ENCODE measurements around the gene CDKN2B-AS1. TPM values are rescaled to one million over a fixed set of nuclear protein-coding genes. Genes with fewer than 3 reads are reported as not detected.

CDKN2B-AS1 gene
- total RNA-seq, 2 donors from 2014 or later, result not detected

DNA sequence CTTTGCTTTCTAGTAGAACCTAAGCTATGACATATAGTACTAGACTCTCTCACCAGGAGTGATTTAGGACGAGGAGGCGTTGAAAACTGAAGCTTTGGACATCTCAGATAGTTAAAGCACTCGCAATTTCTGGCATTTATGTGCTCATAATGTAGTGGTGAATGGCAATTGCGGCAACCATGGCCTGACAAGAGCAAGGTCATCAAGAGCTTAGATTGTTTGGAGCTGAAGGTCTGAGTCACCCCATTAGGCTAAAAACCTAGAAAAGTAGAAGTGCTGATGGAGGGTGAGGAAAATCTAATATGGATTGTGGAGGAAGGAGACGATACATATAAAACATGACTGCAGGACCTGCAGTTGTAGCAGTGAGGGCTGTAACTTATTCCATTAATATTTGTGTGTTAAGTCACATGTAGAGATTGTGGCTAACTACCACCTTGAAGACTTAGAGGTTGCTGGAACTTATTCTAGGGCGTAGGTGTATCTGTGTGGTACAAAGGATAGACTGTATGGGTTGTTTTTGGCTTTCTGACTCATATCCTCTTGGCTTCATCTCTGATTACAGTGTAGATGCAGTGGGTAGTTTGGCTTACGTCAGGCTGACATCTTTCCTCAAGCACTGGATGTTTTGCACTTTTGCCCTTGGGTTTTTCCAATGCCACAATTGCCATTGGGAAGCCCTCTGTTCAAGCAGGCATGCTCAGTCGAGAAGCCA lies 153.4 kb downstream of the CDKN2B-AS1 start:
- no peak overlapping the region for H3K9ac ChIP-seq (ENCODE audit: extremely low read depth, low read length, poor library complexity, severe bottlenecking)
- Mint-ChIP-seq H3K4me1 (no peaks in the 10 kb centered on the region), H3K9me3 (no peaks in the 10 kb centered on the region), H3K36me3 (ENCODE audit: low read depth) (no peaks in the 10 kb centered on the region), H3K4me3 (no peak overlapping the region), H3K27me3 (ENCODE audit: insufficient read depth) (peaks cover 2% of the 10 kb centered on the region), H3K27ac (no peak overlapping the region)
- WGBS, 2 experiments (ENCODE audit: insufficient coverage in 1 of 2, insufficient read length in 1 of 2), result 91 to 93% methylated on average over 4 to 8 of the region's 8 CpGs
- no peaks in the 10 kb centered on the region for H3K36me3 ChIP-seq (ENCODE audit: control insufficient read depth, insufficient read depth, low read length)
- H3K9me3 ChIP-seq (ENCODE audit: control insufficient read depth, low read length), result no peaks in the 10 kb centered on the region
- TF ChIP-seq, protein P1, sequence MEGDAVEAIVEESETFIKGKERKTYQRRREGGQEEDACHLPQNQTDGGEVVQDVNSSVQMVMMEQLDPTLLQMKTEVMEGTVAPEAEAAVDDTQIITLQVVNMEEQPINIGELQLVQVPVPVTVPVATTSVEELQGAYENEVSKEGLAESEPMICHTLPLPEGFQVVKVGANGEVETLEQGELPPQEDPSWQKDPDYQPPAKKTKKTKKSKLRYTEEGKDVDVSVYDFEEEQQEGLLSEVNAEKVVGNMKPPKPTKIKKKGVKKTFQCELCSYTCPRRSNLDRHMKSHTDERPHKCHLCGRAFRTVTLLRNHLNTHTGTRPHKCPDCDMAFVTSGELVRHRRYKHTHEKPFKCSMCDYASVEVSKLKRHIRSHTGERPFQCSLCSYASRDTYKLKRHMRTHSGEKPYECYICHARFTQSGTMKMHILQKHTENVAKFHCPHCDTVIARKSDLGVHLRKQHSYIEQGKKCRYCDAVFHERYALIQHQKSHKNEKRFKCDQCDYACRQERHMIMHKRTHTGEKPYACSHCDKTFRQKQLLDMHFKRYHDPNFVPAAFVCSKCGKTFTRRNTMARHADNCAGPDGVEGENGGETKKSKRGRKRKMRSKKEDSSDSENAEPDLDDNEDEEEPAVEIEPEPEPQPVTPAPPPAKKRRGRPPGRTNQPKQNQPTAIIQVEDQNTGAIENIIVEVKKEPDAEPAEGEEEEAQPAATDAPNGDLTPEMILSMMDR (conservative IDR thresholded peaks at IDR 0.05), result no peak
- no peaks in the 10 kb centered on the region for H3K4me1 ChIP-seq (ENCODE audit: control insufficient read depth, insufficient read depth, low read length)
- no peak overlapping the region for H3K27ac ChIP-seq (ENCODE audit: low read depth, low read length)
- DNase-seq, result no peak
- no peak overlapping the region for H3K4me3 ChIP-seq (ENCODE audit: low read length)
- no peaks in the 10 kb centered on the region for H3K27me3 ChIP-seq (ENCODE audit: control insufficient read depth, insufficient read depth, low read length, poor library complexity, severe bottlenecking)

DNA sequence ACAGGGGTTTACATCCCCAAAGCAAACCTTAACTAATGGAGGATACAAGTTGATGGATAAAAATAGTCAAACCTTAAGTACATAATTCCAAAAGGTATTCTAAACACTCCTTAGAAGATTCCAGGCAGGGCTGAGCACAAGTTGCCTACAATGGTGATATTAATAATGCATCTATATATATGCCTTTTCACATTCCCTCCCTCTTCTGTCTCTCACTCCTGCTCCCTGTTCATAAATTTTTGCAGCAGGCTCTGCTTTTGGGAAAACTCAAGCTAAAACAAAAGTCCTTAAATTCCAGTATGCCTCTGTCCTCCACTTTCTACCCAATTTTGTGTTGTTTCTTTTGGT lies 153.9 kb downstream of the CDKN2B-AS1 start:
- H3K9ac ChIP-seq (ENCODE audit: extremely low read depth, low read length, poor library complexity, severe bottlenecking), result no peak overlapping the region
- H3K36me3 ChIP-seq (ENCODE audit: control insufficient read depth, insufficient read depth, low read length), result no peaks in the 10 kb centered on the region
- H3K27me3 ChIP-seq (ENCODE audit: control insufficient read depth, insufficient read depth, low read length, poor library complexity, severe bottlenecking), result no peaks in the 10 kb centered on the region
- H3K9me3 Mint-ChIP-seq, result no peaks in the 10 kb centered on the region
- H3K27ac Mint-ChIP-seq, result no peak overlapping the region
- no peak overlapping the region for H3K27ac ChIP-seq (ENCODE audit: low read depth, low read length)
- DNase-seq, result no peak
- no peaks in the 10 kb centered on the region for H3K4me1 Mint-ChIP-seq
- no peaks in the 10 kb centered on the region for H3K9me3 ChIP-seq (ENCODE audit: control insufficient read depth, low read length)
- TF ChIP-seq, protein P1 (conservative IDR thresholded peaks at IDR 0.05), result no peak
- no peak overlapping the region for H3K4me3 Mint-ChIP-seq
- H3K4me1 ChIP-seq (ENCODE audit: control insufficient read depth, insufficient read depth, low read length), result no peaks in the 10 kb centered on the region
- no peak overlapping the region for H3K4me3 ChIP-seq (ENCODE audit: low read length)
- H3K36me3 Mint-ChIP-seq (ENCODE audit: low read depth), result no peaks in the 10 kb centered on the region
- peaks cover 2% of the 10 kb centered on the region for H3K27me3 Mint-ChIP-seq (ENCODE audit: insufficient read depth)

DNA sequence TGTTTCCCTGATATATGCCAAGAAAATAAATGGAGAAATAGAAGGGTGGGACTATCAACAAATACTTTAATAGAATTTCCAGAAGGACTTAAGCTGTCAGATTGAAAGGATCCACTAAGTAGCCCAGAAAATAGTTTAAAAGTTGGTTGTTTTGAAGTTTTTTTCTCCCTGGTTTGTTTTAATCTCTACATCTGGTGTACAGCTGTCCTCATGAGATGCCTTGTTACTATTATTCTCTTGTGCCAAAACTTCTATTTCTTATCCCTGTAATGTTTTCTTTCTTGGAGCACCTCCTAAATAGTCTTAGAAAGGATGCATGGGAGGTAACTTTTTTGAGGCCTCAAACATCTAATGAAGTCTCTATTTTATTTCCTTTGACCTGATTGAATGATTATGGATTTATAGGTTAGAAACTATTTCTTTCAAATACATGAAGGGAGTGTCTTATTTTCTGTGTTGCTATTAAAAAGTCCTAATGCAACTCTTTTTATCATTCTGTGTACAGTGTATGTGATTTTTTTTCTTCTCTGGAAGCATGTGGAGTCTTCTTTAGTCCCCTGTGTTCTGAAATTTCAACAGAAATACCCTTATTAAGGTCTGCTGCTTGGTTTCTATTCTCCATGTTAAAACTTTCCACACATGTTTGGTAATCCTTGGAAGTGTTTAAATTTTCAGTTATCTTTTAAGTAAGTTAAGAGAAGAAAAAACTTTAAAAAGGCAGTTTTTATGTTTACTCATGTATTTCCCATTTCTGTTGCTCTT lies 154.5 kb downstream of the CDKN2B-AS1 start:
- TF ChIP-seq, protein P1 (conservative IDR thresholded peaks at IDR 0.05), result no peak
- Histone ChIP-seq H3K9ac (ENCODE audit: extremely low read depth, low read length, poor library complexity, severe bottlenecking) (no peak overlapping the region), H3K36me3 (ENCODE audit: control insufficient read depth, insufficient read depth, low read length) (no peaks in the 10 kb centered on the region), H3K27ac (ENCODE audit: low read depth, low read length) (no peak overlapping the region), H3K4me3 (ENCODE audit: low read length) (no peak overlapping the region), H3K27me3 (ENCODE audit: control insufficient read depth, insufficient read depth, low read length, poor library complexity, severe bottlenecking) (no peaks in the 10 kb centered on the region), H3K9me3 (ENCODE audit: control insufficient read depth, low read length) (no peaks in the 10 kb centered on the region), H3K4me1 (ENCODE audit: control insufficient read depth, insufficient read depth, low read length) (no peaks in the 10 kb centered on the region)
- H3K27me3 Mint-ChIP-seq (ENCODE audit: insufficient read depth), result peaks cover 2% of the 10 kb centered on the region
- H3K27ac Mint-ChIP-seq, result no peak overlapping the region
- H3K4me1 Mint-ChIP-seq, result no peaks in the 10 kb centered on the region
- H3K36me3 Mint-ChIP-seq (ENCODE audit: low read depth), result no peaks in the 10 kb centered on the region
- no peaks in the 10 kb centered on the region for H3K9me3 Mint-ChIP-seq
- no peak overlapping the region for H3K4me3 Mint-ChIP-seq
- no peak for DNase-seq
